ENCODE data around the gene CIT.

DNA sequence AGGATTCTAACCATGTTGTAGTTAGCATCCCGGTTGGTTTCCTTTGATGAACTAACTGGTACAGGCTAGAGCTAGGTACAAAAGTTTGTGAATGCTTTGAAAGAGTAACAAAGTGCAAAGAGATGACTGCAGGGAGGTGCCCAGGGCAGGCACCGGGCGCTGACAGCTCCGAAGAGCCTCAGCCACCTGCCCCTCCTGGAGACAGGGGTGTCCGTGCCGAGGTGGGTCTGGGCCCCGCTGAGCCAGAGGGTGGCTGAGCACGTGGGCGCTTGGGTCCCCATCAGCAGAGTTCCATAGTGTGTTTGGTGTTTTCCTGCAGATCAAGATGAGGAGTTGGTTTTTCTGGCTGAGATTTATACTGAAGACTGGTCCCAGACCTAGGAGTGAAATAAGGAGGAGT lies 189.2 kb downstream of the CIT start:
- TF ChIP-seq POLR2A (IDR thresholded peaks at IDR 0.05) (no peak), CTCF (IDR thresholded peaks at IDR 0.05) (no peak), EP300 (IDR thresholded peaks at IDR 0.05) (no peak)

Measured in sigmoid colon (tissue), 4 donors.